Endodermal cell (in vitro differentiated cells): ENCODE results near the gene GCG. TPM values are rescaled to one million over a fixed set of nuclear protein-coding genes. Genes with fewer than 3 reads are reported as not detected.

Source experiments
- DNase-seq: peaks from one replicate; pipeline ENCODE4 v3.0.0-alpha.2; 2017
- H3K27ac ChIP-seq: 2 replicates; pipeline ENCODE4 v1.5.1; 2013; ENCODE audit warnings: mild to moderate bottlenecking, low read depth, low read length, moderate library complexity
- H3K27me3 ChIP-seq: 2 replicates; pipeline ENCODE4 v1.6.1; 2013; ENCODE audit warnings: mild to moderate bottlenecking, low read length, moderate library complexity; ENCODE audit not compliant: insufficient read depth, control insufficient read depth, poor library complexity, severe bottlenecking
- H3K36me3 ChIP-seq: 2 replicates; pipeline ENCODE4 v1.7.0; 2013; ENCODE audit warnings: mild to moderate bottlenecking, low read length, moderate library complexity; ENCODE audit not compliant: control insufficient read depth, insufficient read depth
- H3K4me1 ChIP-seq: one replicate; pipeline ENCODE4 v1.7.0; 2013; ENCODE audit warnings: low read length; ENCODE audit not compliant: control insufficient read depth, insufficient read depth
- H3K4me3 ChIP-seq: 2 replicates; pipeline ENCODE4 v1.5.1; 2013; ENCODE audit warnings: mild to moderate bottlenecking, low read length, moderate library complexity
- H3K9ac ChIP-seq: 2 replicates; pipeline ENCODE4 v1.6.1; 2013; ENCODE audit warnings: mild to moderate bottlenecking, low read length, moderate library complexity; ENCODE audit not compliant: poor library complexity, severe bottlenecking; ENCODE audit errors: extremely low read depth
- H3K9me3 ChIP-seq: 2 replicates; pipeline ENCODE4 v1.6.1; 2013; ENCODE audit warnings: mild to moderate bottlenecking, low read length, moderate library complexity; ENCODE audit not compliant: control insufficient read depth
- H3K27ac Mint-ChIP-seq: 2 replicates; pipeline ENCODE4 v1.8.0; 2020; ENCODE audit warnings: mixed read lengths
- H3K27me3 Mint-ChIP-seq: 2 replicates; pipeline ENCODE4 v1.8.0; 2021; ENCODE audit warnings: mild to moderate bottlenecking, mixed read lengths; ENCODE audit not compliant: insufficient read depth
- H3K36me3 Mint-ChIP-seq: 2 replicates; pipeline ENCODE4 v1.8.0; 2020; ENCODE audit warnings: low read depth, mixed read lengths
- H3K4me1 Mint-ChIP-seq: 2 replicates; pipeline ENCODE4 v1.8.0; 2020; ENCODE audit warnings: mixed read lengths
- H3K4me3 Mint-ChIP-seq: 2 replicates; pipeline ENCODE4 v1.8.0; 2020; ENCODE audit warnings: mild to moderate bottlenecking, moderate library complexity, mixed read lengths
- H3K9me3 Mint-ChIP-seq: 2 replicates; pipeline ENCODE4 v1.8.0; 2020; ENCODE audit warnings: mild to moderate bottlenecking, mixed read lengths
- WGBS, 2 experiments: methylation state at CpG; one replicate each; pipeline versions ENCODE4 v1.1.5 to v1.1.7; 2013; ENCODE audit warnings: missing lambda C conversion rate in 2 of 2, mixed read lengths in 1 of 2; ENCODE audit not compliant: insufficient coverage in 1 of 2, insufficient read length in 1 of 2; 5-methylcytosine and 5-hydroxymethylcytosine counted together
- total RNA-seq, 2 donors: library from RNA; stranded (reverse); fragmentation: NEBNext Ultra II Directional in 1 of 2; extraction: Animal tissue kit (Norgen Biotek cat#: 25700) in 1 of 2; gene quantifications; 2 replicates in 1 of 2; 3 replicates in 1 of 2; pipeline ENCODE4 v1.2.1, GENCODE V29; 2021
- TF ChIP-seq, protein P1 (sequence below): fragments of 200-600 bp; sonication (generic); conservative IDR thresholded peaks from 2 replicates; pipeline ENCODE4 v1.5.0; 2021; ENCODE audit warnings: antibody characterized with exemption, mild to moderate bottlenecking

The GCG gene
- total RNA-seq, 2 donors from 2014 or later, result not detected

DNA sequence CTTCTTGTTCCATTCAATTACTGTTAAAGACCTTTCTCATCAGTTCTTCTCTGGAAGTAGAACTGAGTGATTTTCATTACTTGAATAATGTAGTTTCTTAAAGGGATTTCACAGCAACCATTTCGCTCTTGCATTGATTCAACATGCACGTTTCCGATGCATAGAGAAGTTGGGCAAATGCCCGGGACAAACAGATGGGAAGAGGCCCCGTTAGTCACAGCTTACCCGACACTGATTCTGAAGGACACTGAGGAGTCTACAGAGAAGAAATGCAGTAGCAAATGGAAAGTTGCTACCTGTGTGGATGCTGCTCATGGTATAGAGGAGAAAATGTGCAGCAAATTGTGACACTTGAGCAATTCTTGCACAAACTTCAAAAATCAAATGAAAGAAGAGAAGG, 32.3 kb upstream of the GCG start:
- H3K9me3 ChIP-seq, result no peaks in the 10 kb centered on the region
- no peaks in the 10 kb centered on the region for H3K4me1 ChIP-seq
- Mint-ChIP-seq H3K27ac (no peak overlapping the region), H3K4me3 (no peak overlapping the region), H3K9me3 (no peaks in the 10 kb centered on the region), H3K4me1 (peaks cover 5% of the 10 kb centered on the region), H3K27me3 (no peaks in the 10 kb centered on the region), H3K36me3 (no peaks in the 10 kb centered on the region)
- DNase-seq, result no peak
- TF ChIP-seq, protein P1, sequence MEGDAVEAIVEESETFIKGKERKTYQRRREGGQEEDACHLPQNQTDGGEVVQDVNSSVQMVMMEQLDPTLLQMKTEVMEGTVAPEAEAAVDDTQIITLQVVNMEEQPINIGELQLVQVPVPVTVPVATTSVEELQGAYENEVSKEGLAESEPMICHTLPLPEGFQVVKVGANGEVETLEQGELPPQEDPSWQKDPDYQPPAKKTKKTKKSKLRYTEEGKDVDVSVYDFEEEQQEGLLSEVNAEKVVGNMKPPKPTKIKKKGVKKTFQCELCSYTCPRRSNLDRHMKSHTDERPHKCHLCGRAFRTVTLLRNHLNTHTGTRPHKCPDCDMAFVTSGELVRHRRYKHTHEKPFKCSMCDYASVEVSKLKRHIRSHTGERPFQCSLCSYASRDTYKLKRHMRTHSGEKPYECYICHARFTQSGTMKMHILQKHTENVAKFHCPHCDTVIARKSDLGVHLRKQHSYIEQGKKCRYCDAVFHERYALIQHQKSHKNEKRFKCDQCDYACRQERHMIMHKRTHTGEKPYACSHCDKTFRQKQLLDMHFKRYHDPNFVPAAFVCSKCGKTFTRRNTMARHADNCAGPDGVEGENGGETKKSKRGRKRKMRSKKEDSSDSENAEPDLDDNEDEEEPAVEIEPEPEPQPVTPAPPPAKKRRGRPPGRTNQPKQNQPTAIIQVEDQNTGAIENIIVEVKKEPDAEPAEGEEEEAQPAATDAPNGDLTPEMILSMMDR, result no peak
- H3K9ac ChIP-seq, result no peak overlapping the region
- no peak overlapping the region for H3K27ac ChIP-seq
- 89 to 96% methylated on average over 6 of the region's 6 CpGs for WGBS, 2 experiments
- H3K27me3 ChIP-seq, result no peaks in the 10 kb centered on the region
- no peak overlapping the region for H3K4me3 ChIP-seq
- no peaks in the 10 kb centered on the region for H3K36me3 ChIP-seq

DNA sequence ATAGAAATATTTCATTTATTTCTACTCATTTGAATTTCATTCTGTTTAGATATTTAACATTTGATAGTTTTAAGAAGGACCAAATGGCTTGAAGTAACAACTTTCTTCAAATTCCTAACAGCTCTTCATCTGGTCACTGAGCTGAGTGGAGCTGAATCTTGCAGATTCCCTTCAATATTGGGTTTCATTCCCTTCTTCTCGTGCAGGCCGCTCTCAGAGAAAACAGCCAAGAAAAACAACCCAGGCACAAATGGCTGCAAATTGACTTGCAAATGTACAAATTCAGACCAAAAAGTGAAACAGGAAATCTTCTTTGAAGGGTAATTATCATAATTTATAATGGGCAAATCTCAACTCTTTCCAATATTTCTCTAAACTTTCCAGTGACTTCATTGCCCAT, 30.3 kb upstream of the GCG start:
- H3K36me3 Mint-ChIP-seq, result no peaks in the 10 kb centered on the region
- peaks cover 5% of the 10 kb centered on the region for H3K4me1 Mint-ChIP-seq
- no peak overlapping the region for H3K4me3 Mint-ChIP-seq
- TF ChIP-seq, protein P1, result no peak
- no peak overlapping the region for H3K27ac Mint-ChIP-seq
- WGBS, 2 experiments, result 98% methylated on average over 2 of the region's 2 CpGs; no CpG with 5 or more reads in 1 of the 2 experiments
- Histone ChIP-seq H3K9ac (no peak overlapping the region), H3K27me3 (no peaks in the 10 kb centered on the region), H3K27ac (no peak overlapping the region), H3K4me1 (no peaks in the 10 kb centered on the region), H3K9me3 (no peaks in the 10 kb centered on the region), H3K36me3 (no peaks in the 10 kb centered on the region), H3K4me3 (no peak overlapping the region)
- H3K9me3 Mint-ChIP-seq, result no peaks in the 10 kb centered on the region
- H3K27me3 Mint-ChIP-seq, result no peaks in the 10 kb centered on the region
- DNase-seq, result no peak

DNA sequence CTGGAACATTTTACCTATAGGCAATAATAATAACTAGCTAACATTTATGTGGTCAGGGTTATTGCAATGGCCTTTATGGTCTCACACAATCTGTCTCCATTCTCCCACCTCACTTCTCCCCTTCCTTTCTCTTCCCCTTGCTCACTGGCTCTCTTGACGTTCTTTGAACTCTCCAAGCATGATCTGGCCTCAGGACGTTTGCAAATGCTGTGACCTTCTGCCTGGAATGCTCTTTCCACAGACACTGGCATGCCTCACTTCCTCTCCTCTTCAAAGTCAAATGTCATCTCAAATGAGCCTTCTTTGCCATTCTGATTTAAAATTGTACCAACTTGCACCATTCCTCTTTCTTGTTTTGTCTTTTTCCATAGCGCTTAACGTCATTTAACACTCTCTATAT, 25.3 kb upstream of the GCG start:
- H3K9ac ChIP-seq, result no peak overlapping the region
- Mint-ChIP-seq H3K9me3 (no peaks in the 10 kb centered on the region), H3K4me3 (no peak overlapping the region), H3K4me1 (no peaks in the 10 kb centered on the region), H3K27ac (no peak overlapping the region), H3K27me3 (no peaks in the 10 kb centered on the region), H3K36me3 (no peaks in the 10 kb centered on the region)
- H3K36me3 ChIP-seq, result no peaks in the 10 kb centered on the region
- no peaks in the 10 kb centered on the region for H3K4me1 ChIP-seq
- H3K9me3 ChIP-seq, result no peaks in the 10 kb centered on the region
- H3K27me3 ChIP-seq, result no peaks in the 10 kb centered on the region
- TF ChIP-seq, protein P1, result no peak
- H3K27ac ChIP-seq, result no peak overlapping the region
- DNase-seq, result no peak
- H3K4me3 ChIP-seq, result no peak overlapping the region
- WGBS, 2 experiments, result 56 to 80% methylated on average over 2 to 4 of the region's 4 CpGs
